GM19372 (cell line): ENCODE measurements around the gene PTPRD.

Source experiments
- ATAC-seq: cut with Tn5 transposase; IDR thresholded peaks from one replicate; pipeline ENCODE4 v1.9.1; 2021; ENCODE audit warnings: mild to moderate bottlenecking, low read depth, moderate library complexity; ENCODE audit not compliant: unreplicated experiment

PTPRD gene

GRCh38 chr9:8649807-8650206 lies 1963.0 kb downstream of the PTPRD start:
- ATAC-seq, result no peak

DNA sequence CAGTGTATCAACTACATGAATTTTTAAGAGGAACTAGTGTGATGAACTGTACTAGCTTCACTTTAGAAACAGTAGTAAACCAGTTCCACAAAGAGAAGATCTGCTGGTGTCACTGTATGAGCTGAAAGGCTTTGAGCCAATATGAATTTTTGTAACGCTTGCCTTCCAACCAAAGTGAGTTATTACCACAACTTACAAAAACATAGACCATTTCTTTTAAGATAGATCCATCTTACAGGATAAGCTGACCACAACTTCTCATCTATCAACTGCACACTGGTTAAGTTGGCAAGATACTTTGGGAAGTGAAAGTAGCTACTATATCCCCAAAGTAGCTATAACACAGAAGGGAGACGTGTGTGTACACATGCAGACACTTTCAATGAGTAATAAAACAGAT lies 1963.6 kb downstream of the PTPRD start:
- no peak for ATAC-seq

DNA sequence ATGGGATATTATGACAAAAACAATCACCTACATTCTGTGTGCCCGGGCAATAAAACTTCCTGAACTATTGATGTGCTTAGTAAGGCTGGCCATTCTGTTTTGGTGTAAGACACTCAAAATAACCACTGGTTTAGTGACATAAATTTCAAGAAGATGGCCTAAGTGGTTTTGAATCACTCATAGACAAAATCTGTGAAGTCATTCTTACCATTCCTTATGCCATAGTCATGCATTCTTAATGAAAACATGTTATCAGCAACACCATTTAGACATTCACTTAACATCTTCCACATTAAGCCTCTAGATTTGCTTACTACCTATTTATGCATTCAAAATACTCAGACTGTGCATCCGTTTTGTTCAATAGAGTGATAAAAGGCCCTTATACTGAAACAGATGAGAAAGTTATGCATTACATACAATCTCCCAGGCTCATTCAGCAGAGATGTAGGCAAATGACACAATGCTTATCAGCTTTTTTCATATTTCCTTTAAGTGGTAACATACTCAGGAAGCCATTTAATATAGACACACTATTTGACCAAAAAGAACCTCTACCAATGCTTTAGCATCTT lies 1964.4 kb downstream of the PTPRD start:
- no peak for ATAC-seq

DNA sequence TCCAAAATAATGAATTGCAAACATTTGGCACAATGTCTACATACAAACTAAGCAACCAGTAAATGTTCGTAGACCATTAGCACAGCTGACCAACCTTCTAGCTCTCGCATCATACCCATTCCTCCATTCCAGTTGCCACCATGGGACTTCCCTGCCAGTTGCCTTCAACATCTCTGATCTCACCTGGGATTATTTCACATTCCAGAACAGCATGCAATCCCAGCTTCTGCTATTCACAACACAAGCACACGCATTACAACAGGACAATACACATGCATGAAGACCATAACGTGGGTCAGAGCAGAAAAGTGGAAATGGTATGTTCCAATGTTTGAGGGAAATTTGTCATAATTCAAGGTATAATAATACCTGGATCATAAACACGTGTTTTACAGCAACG lies 1965.0 kb downstream of the PTPRD start:
- ATAC-seq, result no peak

DNA sequence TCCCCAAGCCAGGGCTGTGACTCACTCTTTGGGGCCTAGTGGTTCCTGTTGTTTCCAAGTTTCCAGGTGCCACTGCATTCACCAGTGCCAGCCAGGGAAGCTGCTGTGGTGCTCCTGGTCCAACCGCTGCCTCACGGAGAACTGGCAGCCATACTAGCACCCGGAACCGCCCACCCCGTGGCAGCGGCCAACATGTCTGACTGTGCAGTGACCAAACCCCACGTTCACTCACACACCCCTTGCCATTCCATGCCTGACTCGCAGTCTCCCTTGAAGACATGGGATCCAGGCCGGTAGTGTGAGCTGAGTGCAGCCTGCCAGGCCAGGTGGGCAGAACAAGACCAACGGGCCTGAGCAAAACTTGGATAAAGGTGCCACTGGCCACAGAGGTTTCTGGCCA lies 1968.2 kb downstream of the PTPRD start:
- no peak for ATAC-seq

GRCh38 chr9:8643896-8644295 lies 1968.9 kb downstream of the PTPRD start:
- ATAC-seq, result no peak

GRCh38 chr9:8643464-8643863 lies 1969.3 kb downstream of the PTPRD start:
- ATAC-seq, result no peak

- ATAC-seq, result no peak
Observed at GRCh38 chr9:8640761-8641160, 1972.0 kb downstream of the PTPRD start.

DNA sequence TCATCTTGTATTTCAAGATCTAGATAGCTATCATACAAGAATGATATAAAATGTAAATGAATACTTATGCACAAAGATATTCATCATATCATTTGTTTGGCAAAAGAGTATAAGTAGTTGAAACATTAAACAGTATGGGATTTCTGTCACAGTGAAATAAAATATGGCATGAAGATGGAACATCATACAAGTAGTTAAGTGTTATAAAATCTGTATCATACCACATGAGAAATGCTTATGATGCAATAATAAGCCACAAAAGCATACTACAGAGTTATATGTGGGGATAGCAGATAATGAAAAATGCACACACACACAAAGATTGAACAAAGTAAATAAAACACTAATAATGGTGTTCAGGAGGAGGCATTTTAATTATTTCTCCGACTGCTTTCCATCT lies 1975.2 kb downstream of the PTPRD start:
- no peak for ATAC-seq

DNA sequence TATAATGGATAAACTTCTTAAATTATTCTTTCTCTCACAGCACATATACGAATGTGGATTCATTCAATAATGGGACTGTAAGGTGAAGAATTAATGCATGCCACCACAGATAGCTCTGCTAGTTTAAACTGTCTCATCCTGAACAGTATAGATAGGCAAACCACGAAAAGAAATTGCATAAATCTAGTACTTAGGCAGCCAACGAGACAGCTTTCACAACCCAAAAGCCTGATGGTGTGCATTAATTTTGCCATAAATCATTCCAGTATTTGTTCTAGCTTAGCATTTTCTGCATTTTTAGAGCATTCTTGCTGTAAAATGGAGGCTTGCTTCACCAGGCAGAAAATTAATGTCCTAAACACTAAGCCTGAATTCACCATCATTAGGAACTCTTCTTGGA lies 1979.0 kb downstream of the PTPRD start:
- no peak for ATAC-seq

GRCh38 chr9:8632493-8632892 lies 1980.3 kb downstream of the PTPRD start:
- ATAC-seq, result no peak

GRCh38 chr9:8628791-8629190 lies 1984.0 kb downstream of the PTPRD start:
- no peak for ATAC-seq

GRCh38 chr9:8627976-8628679 lies 1984.7 kb downstream of the PTPRD start:
- no peak for ATAC-seq

- no peak for ATAC-seq
Observed at GRCh38 chr9:8622871-8623270, 1989.9 kb downstream of the PTPRD start.

GRCh38 chr9:8622222-8622802 lies 1990.5 kb downstream of the PTPRD start:
- ATAC-seq, result no peak

DNA sequence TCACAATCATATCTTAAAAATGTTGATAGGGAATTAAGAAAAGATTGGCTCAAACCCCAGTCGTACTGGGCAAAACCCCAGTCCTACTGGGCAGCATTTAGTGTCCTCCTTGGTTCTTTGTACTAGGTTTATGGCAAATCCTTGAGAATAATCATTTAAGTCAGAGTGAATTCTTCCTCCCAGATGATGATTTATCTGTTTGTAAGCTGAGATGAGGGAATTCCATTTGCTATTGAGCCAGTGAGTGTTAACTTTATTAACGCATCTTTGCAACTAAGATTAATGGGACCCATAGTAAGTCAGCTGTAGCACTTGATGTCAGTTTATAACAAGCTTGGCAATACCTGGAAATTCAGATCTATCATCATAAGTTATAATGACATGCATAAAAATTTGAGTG lies 1991.4 kb downstream of the PTPRD start:
- ATAC-seq, result no peak

GRCh38 chr9:8616414-8616813 lies 1996.4 kb downstream of the PTPRD start:
- no peak for ATAC-seq

- ATAC-seq, result no peak
Observed at GRCh38 chr9:8614926-8615440, 1997.8 kb downstream of the PTPRD start.

- no peak for ATAC-seq
Observed at GRCh38 chr9:8613346-8613825, 1999.4 kb downstream of the PTPRD start.

- no peak for ATAC-seq
Observed at GRCh38 chr9:8611153-8611552, 2001.6 kb downstream of the PTPRD start.

DNA sequence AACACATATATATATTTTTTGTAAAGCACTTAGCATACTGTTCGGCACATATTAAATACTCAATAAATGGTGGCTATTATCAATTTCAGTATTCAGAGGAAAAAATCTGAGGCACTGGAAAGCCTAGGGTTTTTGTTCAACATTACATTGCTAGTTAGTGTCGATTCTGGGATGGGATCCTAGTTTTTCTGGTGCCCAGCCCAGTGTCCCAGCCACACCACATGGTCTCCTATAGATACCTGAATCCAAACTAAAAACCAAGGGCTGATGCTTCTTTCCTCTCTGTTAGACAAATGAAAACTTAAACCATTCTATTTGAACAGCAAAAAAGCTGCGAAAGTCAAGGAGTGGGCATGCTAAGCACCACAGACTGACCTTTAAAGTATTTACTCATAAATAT lies 2002.5 kb downstream of the PTPRD start:
- ATAC-seq, result no peak

DNA sequence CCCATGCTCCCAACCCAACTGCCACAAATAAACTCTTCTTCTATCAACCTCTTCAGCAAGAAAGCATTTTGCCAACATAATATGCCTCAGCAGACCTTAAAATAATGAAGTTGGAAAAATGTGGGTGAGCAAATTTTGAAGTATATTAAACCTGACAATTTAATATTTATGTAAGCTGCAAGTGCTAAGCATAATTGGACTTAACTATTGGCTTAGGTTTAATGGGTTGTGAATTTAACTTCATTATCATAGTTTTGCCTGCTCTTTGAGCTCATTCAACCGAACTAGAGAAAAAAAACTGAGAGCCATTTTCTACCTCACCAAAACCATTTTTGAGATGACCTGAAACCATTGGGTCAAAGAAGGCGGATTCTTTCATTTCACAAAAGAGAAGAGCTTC lies 2007.7 kb downstream of the PTPRD start:
- no peak for ATAC-seq
